ENCODE results near the gene ABCB11.
"Not testable (repeated sequence)": the region's sequence is repeated elsewhere in the genome, so short reads cannot be mapped to it uniquely, and the experiment has no call there.

Gene ABCB11

GRCh38 chr2:168970711-168971233, 60.4 kb downstream of the ABCB11 start:
- DNase-seq (ENCODE audit: low read depth): no peak

DNA sequence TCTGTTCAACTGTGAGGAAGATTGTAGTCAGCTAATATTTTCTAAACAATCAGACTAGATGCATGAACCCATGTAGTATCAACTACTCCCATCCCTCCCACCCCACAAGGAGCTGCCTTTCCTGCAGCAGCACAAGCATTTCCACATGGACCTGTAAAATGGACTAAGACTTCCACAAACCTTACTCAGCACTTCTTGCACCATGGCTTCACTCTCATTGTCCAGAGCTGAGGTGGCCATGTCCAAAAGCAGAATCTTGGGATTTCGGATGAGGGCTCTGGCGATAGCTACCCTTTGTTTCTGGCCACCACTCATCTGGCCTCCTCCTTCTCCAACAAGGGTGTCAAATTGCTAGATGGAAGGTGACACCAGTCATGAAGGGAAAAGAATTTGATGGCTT, 61.3 kb downstream of the ABCB11 start:
- no peak for DNase-seq (ENCODE audit: low read depth)

DNA sequence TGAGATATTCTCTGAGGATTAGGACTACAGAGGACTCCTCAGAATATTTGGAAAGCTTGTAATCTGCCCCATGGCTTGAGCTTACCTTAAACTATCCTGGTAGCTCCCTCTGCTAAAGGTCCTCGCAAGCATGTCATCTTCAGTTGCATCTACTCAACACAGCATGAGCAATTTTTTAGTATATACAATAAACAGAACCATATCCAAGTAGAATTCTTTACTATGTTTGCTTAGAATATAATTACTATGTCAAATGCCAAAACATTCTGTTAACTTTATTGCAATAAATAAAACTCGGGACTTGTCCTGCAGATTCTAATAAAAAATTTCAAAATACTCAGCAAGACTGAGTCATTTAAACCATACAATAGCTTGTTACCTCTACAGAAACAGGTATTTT, 62.8 kb downstream of the ABCB11 start:
- DNase-seq (ENCODE audit: low read depth): no peak

GRCh38 chr2:168964251-168964807, 66.8 kb downstream of the ABCB11 start:
- no peak for DNase-seq (ENCODE audit: low read depth)

- no peak for DNase-seq (ENCODE audit: low read depth)
Observed at GRCh38 chr2:168962636-168963035, 68.5 kb downstream of the ABCB11 start.

- peak; percentile 36 for DNase-seq (ENCODE audit: low read depth)
Observed at GRCh38 chr2:168961450-168962229, 69.5 kb downstream of the ABCB11 start.

GRCh38 chr2:168956392-168956791, 74.7 kb downstream of the ABCB11 start:
- no peak for DNase-seq (ENCODE audit: low read depth)

GRCh38 chr2:168955321-168955720, 75.8 kb downstream of the ABCB11 start:
- DNase-seq (ENCODE audit: low read depth): no peak

DNA sequence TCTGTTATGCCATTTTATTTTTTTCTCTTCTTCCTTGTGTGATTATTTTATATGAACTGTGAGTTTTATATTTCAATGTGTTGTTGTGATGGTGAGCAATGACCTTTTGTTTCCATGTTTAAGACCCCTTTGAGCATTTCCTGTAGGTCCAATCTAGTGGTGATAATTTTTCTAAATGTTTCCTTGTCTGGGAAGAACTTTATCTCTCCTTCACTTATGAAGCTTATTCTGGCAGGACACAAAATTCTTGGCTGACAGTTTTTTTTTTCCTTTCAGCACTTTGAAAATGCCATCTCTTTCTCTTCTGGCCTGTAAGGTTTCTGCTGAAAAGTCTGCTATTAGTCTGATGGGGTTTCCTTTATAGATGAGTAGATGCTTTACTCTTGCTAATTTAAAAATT, 76.9 kb downstream of the ABCB11 start:
- no peak for DNase-seq (ENCODE audit: low read depth)

- no peak for DNase-seq (ENCODE audit: low read depth)
Observed at GRCh38 chr2:168952424-168952823, 78.7 kb downstream of the ABCB11 start.

DNA sequence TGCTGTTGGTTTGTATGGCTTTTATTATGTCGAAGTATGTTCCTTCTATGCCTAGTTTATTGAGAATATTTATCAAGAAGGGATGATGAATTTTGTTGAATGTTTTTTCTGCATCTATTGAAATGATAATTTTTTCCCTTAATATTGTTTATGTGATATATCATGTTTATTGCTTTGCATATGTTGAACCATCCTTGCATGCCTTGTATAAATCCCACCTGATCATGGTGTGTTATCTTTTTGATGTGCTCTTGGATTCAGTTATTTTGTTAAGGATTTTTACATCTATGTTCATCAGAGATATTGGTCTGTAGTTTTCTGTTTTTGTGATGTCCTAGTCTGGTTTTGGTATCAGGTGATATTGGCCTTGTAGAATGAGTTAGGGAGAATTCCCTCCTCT, 79.3 kb downstream of the ABCB11 start:
- DNase-seq (ENCODE audit: low read depth): no peak

DNA sequence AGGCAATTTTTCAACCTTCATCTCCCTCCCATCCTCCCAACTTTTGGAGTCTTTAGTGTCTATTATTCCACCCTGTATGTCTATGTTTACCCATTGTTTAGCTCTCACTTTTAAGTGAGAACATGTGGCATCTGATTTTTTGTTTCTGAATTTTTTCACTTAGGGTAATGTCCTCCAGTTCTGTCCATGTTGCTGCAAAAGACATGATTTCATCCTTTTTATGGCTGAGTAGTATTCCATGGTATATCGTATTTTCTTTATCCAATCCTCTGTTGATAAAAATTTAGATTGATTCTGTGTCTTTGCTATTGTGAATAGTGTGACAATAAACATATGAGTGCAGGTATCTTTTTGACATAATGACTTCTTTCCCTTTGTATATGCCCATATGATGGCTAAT, 81.8 kb downstream of the ABCB11 start:
- no peak for DNase-seq (ENCODE audit: low read depth)

DNA sequence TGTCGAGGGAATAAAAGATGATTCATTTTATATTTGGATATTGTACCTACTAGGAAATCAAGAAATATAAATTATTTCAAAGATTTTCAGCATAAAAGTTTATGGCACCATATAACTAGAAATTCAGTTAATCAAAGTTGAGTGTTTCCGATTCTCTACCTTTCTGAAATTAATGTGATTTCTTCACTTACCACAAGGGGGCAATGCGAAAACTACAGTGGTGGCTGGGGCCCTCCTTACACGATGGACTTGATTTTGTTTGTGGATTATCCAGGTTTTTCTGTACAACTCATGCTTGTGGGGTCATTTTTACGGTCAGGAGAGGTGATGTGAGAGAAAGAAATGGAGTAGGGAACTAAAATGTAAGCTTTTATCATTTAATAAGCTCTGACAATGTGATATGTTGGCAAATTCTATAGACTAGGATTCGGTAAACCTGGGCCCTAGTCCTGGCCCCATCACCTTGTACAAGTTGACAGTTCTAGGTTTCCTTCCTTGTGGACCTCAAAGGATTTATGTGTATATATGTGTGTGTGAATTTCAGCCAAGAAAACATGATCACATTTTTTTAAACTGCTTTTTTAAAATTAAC, 82.4 kb downstream of the ABCB11 start:
- DNase-seq (ENCODE audit: low read depth): no peak

DNA sequence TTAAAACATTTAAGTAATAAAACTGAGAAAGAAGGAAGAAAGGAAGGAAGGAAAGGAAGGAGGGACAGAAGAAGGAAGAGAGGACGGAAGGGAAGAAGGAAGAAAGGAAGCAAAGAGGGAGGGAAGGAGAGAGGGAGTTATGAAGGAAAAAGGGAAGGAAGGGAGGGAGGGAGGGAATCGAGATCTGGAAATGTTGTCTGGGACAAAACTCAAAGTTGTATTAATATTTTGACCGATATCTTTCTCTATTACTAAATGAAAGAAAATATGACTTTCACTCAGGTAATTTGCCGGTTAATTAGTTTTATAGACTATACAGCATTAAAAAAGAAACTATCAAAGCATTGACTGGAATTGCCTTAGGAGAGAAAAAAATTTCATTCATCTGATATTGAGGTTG, 85.6 kb downstream of the ABCB11 start:
- no peak for DNase-seq (ENCODE audit: low read depth)

DNA sequence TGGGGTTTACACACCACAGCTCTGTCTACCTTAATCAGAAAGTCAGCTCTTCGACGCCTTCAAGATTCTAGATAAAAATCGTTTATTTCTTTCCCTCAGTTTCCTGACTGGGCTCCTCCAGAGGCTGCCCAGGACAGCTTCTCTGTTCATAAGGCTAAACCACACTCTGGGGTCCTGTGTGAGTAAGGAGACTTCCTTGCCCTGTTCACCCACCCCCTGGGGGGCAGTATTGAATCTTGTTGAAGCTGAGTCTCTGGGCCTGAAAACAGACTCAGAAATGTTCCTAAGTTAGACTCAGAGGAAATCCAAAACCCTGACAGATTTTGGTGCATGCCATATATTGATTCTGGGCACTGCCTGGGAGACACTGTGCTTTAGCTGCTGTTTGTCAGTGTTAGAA, 87.1 kb downstream of the ABCB11 start:
- DNase-seq (ENCODE audit: low read depth): no peak

DNA sequence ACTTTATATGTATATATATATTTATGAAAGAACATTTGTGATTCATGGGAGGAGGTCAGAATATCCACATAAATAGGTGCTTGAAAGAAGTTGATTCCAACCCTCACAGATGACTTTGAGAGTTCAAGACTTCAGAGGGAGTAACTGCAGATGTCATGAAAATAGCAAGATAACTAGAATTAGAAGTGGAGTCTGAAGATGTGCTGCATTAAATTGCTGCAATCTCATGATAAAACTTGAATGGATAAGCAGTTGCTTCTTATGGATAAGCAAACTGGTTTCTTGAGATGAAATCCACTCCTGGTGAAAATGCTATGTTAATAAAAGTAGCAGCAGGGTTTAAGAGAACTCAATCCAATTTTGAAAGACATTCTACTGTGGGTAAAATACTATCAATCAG, 89.8 kb downstream of the ABCB11 start:
- DNase-seq (ENCODE audit: low read depth): no peak

DNA sequence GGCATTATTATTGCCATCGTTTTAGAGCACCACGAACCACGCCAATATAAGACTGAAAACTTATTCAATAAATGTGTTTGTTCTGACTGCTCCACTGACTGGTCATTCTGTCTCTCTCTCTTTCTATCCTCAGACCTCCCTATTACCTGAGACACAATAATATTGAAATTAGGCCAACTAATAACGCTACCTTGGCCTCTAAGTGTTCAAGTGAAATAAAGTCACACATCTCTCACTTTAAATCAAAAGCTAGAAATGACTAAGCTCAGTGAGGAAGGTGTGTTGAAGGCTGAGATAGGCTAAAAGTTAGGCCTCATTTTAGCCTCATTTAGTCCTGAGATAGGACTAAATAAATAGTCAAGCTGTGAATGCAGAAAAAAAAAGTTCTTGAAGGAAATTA, 91.2 kb downstream of the ABCB11 start:
- no peak for DNase-seq (ENCODE audit: low read depth)

GRCh38 chr2:168939061-168939460, 92.1 kb downstream of the ABCB11 start:
- DNase-seq (ENCODE audit: low read depth): no peak

DNA sequence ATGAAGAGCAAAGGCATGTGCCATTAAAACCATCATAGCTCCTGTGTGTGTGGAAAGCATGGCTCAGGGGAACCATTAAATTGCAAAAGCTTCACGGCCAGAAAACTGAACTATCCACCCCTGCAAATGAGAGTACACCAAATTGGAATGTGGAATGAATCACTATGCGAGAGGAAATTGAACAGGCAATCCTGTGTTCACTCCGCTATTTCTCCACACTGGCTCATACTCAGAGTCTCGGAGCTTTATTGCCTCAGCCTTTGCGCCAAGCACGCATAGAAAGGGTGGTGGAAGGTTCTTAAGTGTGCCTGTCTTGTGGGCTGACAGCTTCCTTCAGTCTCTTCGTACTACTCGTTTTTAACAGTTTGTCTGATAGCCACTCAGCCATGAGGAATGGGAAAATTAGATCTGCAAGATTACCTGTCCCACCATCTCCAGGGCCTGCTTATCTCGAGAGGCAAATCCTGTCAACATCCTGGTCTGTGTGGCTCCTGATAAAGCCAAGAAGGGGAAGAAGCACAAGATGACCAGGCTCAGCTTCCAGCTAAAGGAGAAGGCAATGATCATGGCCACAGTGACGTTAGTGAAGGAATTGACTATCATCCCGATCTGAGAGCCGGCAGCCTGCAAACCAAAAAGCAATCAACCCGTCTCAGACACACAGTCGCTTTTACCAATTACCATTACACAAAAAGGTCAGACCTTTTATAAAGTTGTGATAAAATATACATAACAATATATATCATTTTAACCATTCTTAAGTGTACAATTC, 95.1 kb downstream of the ABCB11 start:
- peak; percentile 29 for DNase-seq (ENCODE audit: low read depth)

GRCh38 chr2:168934826-168935225, 96.3 kb downstream of the ABCB11 start:
- peak; percentile 7 for DNase-seq (ENCODE audit: low read depth)

- not testable (repeated sequence) for DNase-seq (ENCODE audit: low read depth)
Observed at GRCh38 chr2:168932174-168932573, 99.0 kb downstream of the ABCB11 start.

DNA sequence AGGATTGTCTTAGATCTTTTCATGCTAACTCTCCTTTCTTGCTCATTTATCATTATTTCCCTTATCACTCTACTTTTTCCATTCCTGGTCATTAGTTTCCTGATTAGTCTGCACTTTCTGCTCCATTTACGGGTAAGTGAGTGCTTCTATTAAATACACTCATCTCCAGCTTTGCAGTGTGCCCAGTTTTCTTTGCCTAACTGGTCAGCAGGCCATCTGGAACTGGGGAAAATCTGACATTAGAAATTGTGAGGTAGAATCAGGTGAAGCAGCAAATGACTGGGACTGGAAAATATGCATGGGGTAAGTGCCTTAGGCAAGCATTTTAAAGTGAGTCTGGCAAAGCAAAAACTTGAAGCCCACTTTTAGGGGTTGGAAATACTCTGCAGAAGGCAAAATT, 100.9 kb downstream of the ABCB11 start:
- DNase-seq (ENCODE audit: low read depth): no peak

DNA sequence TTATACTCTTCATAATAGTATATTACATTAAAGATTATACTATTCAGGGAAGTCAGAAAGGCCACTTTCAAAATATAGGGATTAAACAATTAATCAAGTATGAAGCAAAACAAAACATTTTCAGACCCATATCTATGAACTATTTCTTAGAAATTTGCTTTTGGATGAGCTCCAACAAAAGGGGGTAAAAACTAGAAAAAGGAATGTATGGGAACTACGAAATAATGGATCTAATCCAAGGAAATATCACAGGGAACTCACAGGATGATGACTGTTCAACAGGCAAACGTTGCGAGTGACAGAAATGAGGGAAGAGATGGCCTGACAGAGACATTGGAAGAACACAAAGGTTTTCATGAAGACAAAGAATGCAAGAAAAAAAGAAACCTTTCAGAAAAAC, 102.1 kb downstream of the ABCB11 start:
- no peak for DNase-seq (ENCODE audit: low read depth)
